HCT116 (cell line): ENCODE results near the gene HMCN1.

Experiments
- CTCF ChIP-seq, 3 experiments: fragments of 200-600 bp in 1 of 3; sonication (generic) in 1 of 3; IDR thresholded peaks in 2 of 3; conservative IDR thresholded peaks in 1 of 3; 2 replicates each; pipeline ENCODE4 v1.5.1; 2012 to 2017; ENCODE audit warnings: low read depth in 2 of 3, low read length in 2 of 3, antibody characterized with exemption in 1 of 3, borderline replicate concordance in 1 of 3, control low read depth in 1 of 3, mild to moderate bottlenecking in 1 of 3, mixed read lengths in 1 of 3, mixed run types in 1 of 3, moderate library complexity in 1 of 3; ENCODE audit not compliant: insufficient read depth in 1 of 3
- JUND ChIP-seq: IDR thresholded peaks from 2 replicates; pipeline ENCODE4 v1.6.1; 2012
- REST ChIP-seq: IDR thresholded peaks from 2 replicates; pipeline ENCODE4 v1.6.1; 2012; ENCODE audit warnings: low read depth

- TF ChIP-seq CTCF (IDR thresholded peaks at IDR 0.05 in 2 of 3, conservative IDR thresholded peaks at IDR 0.05 in 1 of 3; ENCODE audit: borderline replicate concordance in 1 of 3, insufficient read depth in 1 of 3, low read depth in 2 of 3, low read length in 2 of 3) (no peak), REST (no peak), JUND (no peak)
Measured at GRCh38 chr1:185846672-185847444, 112.7 kb downstream of the HMCN1 start.
